8988T (cell line): Measurements from ENCODE around the gene MN1.

ENCODE experiments used
- DNase-seq: peaks from one replicate; pipeline ENCODE4 v3.0.0; 2011

The MN1 gene

DNA sequence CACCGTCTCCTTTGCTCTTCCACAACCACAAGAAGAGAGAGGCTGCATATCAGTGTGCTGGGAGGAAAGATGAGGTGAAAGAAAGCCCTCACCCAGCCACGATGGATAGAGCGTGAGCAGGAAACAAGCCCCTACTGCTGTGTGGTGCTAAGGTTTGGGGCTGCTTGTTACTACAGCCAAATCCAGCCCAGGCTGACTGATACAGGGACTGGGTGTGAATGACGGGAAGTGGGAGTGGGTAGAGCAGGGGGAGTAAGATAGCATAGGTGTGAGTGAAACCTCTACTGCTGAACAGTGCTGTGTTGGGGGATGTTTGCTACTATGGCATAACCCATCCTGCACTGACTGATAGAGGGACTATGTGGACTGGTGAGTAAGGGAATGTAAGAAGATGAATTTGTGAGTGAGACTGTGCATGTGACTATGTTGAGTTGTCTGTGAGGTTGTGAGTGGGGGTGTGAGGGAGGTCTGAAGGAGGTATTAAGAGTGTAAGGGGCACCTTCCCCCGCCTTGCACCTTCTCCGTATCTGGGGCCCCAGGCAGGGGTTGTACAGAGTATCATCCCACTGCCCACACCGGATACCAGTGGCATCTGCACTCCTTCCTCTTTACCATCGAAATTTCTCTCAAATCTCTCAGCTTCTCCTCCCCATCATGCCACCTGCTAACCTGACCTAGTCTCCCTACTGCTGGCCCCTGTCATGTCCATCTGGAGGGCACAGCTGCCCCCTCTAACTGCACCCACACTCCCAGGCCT lies 91.5 kb downstream of the MN1 start:
- DNase-seq, result no peak

DNA sequence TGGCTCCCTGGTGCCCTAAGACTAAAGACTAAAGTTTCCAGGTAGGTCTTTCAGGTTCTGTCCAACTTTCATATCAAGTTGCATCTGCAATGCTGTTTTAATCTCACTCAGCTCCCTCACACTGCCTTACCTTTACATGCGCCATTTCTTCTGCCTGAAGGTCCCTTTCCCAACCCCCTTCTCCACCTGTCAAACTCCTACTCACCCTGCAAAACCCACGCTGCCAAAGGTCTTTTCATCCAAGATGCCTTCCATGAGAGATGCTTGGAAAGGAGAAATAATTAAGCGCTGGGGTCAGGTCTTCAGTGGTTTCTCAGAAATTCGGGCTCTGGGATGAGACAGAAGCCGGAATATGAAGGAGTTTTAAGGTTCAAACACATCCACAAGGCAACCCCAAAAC lies 95.1 kb downstream of the MN1 start:
- no peak for DNase-seq

DNA sequence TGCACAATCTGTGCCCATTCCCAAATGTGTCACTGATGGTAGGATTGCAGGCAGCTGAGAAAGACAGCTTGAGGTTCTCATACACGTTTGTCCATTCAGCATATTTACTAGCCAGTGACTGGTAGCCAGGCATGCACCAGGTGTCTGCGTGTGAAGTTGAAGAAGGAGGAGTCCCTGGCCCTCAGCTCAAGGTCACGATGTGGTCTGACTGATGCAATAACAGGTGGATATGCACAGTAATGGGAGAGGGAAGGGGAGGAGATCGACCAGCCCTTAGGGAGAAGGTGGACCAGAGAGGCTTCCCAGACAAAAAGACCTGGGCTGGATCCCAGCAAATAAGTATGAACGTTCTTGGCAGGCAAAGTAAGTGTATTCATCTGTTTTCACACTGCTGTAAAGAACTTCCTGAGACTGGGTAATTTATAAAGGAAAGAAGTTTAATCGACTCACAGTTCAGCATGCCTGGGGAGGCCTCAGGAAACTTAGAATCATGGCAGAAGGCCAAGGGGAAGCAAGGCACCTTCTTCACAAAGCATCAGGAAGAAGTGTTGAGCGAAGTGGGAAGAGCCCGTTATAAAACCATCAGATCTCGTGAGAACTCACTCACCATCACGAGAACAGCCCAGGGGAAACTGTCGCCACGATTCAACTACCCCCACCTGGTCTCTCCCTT lies 96.0 kb downstream of the MN1 start:
- no peak for DNase-seq

DNA sequence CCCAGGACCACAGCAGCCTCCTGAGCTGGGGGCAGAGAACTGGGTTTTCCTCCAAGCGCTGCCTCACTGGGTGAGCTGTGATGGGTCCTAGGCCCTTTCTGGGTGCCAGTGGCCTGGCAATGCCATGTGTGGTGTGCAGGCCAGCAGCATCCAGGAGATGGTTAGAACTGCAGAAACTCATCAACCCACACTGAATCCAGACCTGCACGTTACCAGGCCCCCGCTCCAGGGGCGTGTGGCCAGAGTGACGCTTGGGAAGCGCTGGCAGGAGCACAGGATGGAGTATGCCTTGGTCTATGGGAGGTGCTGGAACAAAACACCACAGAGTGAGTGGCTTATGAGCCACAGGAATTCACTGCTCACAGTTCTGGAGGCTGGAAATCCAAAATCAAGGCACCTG lies 97.0 kb downstream of the MN1 start:
- no peak for DNase-seq

DNA sequence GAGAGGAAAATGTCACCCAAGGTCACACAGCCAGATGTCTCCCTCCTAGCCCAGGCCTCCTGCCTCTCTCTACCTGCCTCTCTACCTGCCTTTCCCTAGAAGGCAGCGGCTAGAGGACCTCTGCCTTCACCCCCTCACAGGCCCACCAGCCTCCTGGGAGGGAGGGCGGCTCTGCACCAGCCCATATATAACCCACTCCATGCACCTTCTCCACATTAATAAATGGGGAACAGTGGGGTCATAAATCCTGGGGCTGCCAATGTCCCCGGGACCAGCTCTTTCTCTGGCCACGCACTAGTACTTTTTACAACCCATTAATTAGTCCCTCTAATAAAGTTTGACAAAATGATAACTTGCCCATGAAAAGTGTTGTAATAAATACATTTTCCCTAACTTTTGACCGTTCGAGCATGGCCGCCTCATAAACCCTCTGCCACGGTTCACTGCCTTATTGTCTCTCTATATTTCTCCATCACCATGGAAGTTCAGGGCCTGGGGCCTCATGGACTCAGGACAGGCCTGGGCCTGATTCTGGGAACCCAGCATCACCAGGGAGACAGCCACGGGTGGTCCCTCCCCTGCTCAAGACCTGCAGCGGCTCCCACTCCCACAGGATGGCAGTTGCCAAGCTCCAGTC lies 102.1 kb downstream of the MN1 start:
- no peak for DNase-seq

- DNase-seq, result no peak
Observed at GRCh38 chr22:27698813-27699212, 102.7 kb downstream of the MN1 start.
